Calu3 (cell line): Measurements from ENCODE around the gene CYP4Z1. TPM values are rescaled to one million over a fixed set of nuclear protein-coding genes. Genes with fewer than 3 reads are reported as not detected.
"Not testable (repeated sequence)": the region's sequence is repeated elsewhere in the genome, so short reads cannot be mapped to it uniquely, and the experiment has no call there.

ENCODE experiments used
- BruUV-seq: library from RNA; stranded (reverse); fragments of 400-500 nt; replicated peaks from 2 replicates; lab custom pipeline; 2021; lab: Mats Ljungman, UMichigan
- CTCF ChIA-PET: fragments of 300-600 bp; sonication (Branson Sonifier 250); formaldehyde crosslinking; loops from one replicate; lab custom pipeline; 2022; ENCODE audit warnings: antibody characterized with exemption; lab: Charles Lee
- DNase-seq: peaks from one replicate; pipeline ENCODE4 v3.0.0; 2022
- H3K27ac Mint-ChIP-seq: one replicate; pipeline ENCODE4 v1.8.0; 2022; ENCODE audit warnings: mixed read lengths; ENCODE audit not compliant: unreplicated experiment
- H3K27me3 Mint-ChIP-seq: one replicate; pipeline ENCODE4 v1.8.0; 2022; ENCODE audit warnings: mixed read lengths; ENCODE audit not compliant: unreplicated experiment
- H3K36me3 Mint-ChIP-seq: one replicate; pipeline ENCODE4 v1.8.0; 2022; ENCODE audit warnings: mild to moderate bottlenecking, moderate library complexity, mixed read lengths; ENCODE audit not compliant: insufficient read depth, unreplicated experiment
- H3K4me1 Mint-ChIP-seq: one replicate; pipeline ENCODE4 v1.8.0; 2022; ENCODE audit warnings: mild to moderate bottlenecking, low read depth, mixed read lengths; ENCODE audit not compliant: unreplicated experiment
- H3K4me3 Mint-ChIP-seq: one replicate; pipeline ENCODE4 v1.8.0; 2022; ENCODE audit warnings: mild to moderate bottlenecking, low read depth, moderate library complexity, mixed read lengths; ENCODE audit not compliant: unreplicated experiment
- H3K9me3 Mint-ChIP-seq: one replicate; pipeline ENCODE4 v1.8.0; 2022; ENCODE audit warnings: low read depth, mixed read lengths; ENCODE audit not compliant: unreplicated experiment
- CTCF ChIP-seq: fragments of 200-600 bp; IDR thresholded peaks from one replicate; pipeline ENCODE4 v1.8.0; 2022; ENCODE audit warnings: antibody characterized with exemption; ENCODE audit not compliant: unreplicated experiment
- intact Hi-C: fragments of 100-400 bp; cut with micrococcal nuclease; formaldehyde crosslinking; loops from one replicate; pipeline ENCODE4 v1.10.0; 2022; ENCODE audit not compliant: unreplicated experiment
- total RNA-seq: library from RNA; stranded (reverse); gene quantifications from 2 replicates; pipeline ENCODE4 v1.2.3, GENCODE V29; 2022

Gene CYP4Z1
- total RNA-seq, 1 experiment from 2014 or later: not detected

DNA sequence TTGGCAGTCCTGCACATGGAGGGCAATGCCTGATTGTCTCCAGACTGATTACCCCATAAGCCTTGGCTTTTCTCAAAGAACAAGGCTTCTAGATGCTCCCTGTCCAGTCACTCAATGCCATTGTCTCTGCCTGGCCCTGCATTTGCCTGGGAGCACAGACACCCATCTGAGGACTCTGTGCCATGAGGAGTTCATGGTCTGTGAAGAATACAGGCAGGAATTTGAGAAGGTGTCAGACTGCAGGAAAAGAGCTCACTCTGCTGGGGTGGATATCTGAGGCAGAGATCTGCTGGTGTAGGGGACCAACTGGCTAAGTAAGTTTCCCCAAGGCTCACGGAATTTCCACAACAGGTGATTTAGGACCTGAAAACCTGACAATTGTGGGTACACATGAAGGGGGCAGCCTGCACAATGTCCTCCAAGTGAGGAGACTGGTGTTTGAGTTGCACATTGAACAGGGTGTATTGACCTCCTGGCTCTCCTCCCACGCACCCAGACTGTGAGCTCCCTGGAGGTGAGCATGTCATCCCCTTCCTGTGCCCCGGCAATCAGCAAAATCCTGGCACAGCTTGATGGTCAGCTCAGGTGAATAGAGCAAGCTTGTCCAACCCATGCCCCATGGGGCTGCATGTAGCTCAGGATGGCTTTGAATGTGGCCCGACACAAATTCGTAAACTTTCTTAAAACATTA lies 71.0 kb downstream of the CYP4Z1 start:
- no peak for DNase-seq
- Mint-ChIP-seq H3K27me3 (peaks cover 37% of the 10 kb centered on the region), H3K27ac (no peak overlapping the region), H3K4me3 (no peak overlapping the region), H3K4me1 (no peaks in the 10 kb centered on the region), H3K36me3 (no peaks in the 10 kb centered on the region), H3K9me3 (no peaks in the 10 kb centered on the region)
- CTCF ChIA-PET: no interaction called here
- TF ChIP-seq CTCF: no peak
- intact Hi-C loops: no loop called here
- BruUV-seq: no TSS peak

- CTCF ChIA-PET, H3K27ac Mint-ChIP-seq, BruUV-seq, intact Hi-C loops, H3K4me3 Mint-ChIP-seq, DNase-seq, H3K36me3 Mint-ChIP-seq, H3K4me1 Mint-ChIP-seq, H3K9me3 Mint-ChIP-seq: not testable (repeated sequence)
- peaks cover 37% of the 10 kb centered on the region for H3K27me3 Mint-ChIP-seq
Observed at GRCh38 chr1:47140358-47140757, 73.3 kb downstream of the CYP4Z1 start.

GRCh38 chr1:47143654-47144053 lies 76.6 kb downstream of the CYP4Z1 start:
- BruUV-seq, CTCF ChIA-PET, H3K9me3 Mint-ChIP-seq, H3K27ac Mint-ChIP-seq, H3K4me3 Mint-ChIP-seq, H3K4me1 Mint-ChIP-seq, intact Hi-C loops, H3K36me3 Mint-ChIP-seq: not testable (repeated sequence)
- H3K27me3 Mint-ChIP-seq: peaks cover 49% of the 10 kb centered on the region
- peak; percentile 8 for DNase-seq

DNA sequence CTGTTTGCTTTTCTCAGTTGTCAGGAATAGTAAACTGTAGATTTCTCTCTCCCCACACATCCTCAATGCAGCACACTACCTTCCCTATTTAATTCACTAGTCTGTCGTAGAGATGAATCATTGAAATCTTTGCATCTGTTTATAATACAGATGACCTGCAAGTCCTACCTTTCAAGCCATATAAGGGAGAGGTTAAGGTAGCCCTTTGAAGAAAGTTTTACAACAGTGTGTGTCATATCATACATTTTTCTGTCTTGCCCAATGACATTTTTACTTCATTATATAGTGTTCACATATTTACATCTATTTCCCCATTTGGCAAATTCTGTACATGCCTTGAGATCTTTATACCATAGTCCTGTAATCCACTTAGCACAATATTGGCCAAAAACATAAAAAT lies 79.5 kb downstream of the CYP4Z1 start:
- H3K27me3 Mint-ChIP-seq: peaks cover 56% of the 10 kb centered on the region
- H3K9me3 Mint-ChIP-seq, BruUV-seq, H3K27ac Mint-ChIP-seq, H3K4me1 Mint-ChIP-seq, DNase-seq, H3K36me3 Mint-ChIP-seq, CTCF ChIA-PET, H3K4me3 Mint-ChIP-seq: not testable (repeated sequence)
- intact Hi-C loops: loop anchor here (5.0 kb wide), 1 partner anchor 219 kb away; no protein-coding TSS in a partner anchor

- CTCF ChIA-PET: no interaction called here
- no peaks in the 10 kb centered on the region for H3K9me3 Mint-ChIP-seq
- no peak for DNase-seq
- no peak overlapping the region for H3K4me3 Mint-ChIP-seq
- no TSS peak for BruUV-seq
- intact Hi-C loops: loop anchor here (5.0 kb wide), 1 partner anchor 220 kb away; no protein-coding TSS in a partner anchor
- no peak overlapping the region for H3K27ac Mint-ChIP-seq
- H3K36me3 Mint-ChIP-seq: no peaks in the 10 kb centered on the region
- no peaks in the 10 kb centered on the region for H3K4me1 Mint-ChIP-seq
- TF ChIP-seq CTCF: no peak
- peaks cover 56% of the 10 kb centered on the region for H3K27me3 Mint-ChIP-seq
Observed at GRCh38 chr1:47147047-47147785, 80.2 kb downstream of the CYP4Z1 start.

DNA sequence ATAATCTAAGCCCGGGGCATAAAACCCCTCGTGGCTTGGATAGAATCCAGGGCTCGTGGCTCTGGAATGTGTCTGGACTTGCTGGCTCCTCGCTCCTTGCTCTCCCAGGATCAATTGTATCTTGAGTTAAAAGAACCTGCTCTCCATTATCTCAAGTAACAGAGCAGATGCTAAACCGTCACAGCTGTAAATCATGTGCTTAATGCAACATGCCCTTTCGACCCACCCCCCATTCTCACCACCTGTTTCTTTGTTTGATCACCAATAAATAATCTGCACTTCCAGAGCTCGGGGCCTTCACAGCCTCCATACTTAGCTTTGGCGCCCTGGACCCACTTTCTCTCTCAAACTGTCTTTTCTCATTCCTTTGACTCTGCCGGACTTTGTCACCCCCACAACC lies 82.1 kb downstream of the CYP4Z1 start:
- not testable (repeated sequence) for BruUV-seq, H3K4me3 Mint-ChIP-seq, H3K27ac Mint-ChIP-seq, DNase-seq, H3K9me3 Mint-ChIP-seq, H3K4me1 Mint-ChIP-seq, H3K36me3 Mint-ChIP-seq
- H3K27me3 Mint-ChIP-seq: peaks cover 60% of the 10 kb centered on the region
- intact Hi-C loops: loop anchor here (5.0 kb wide), 1 partner anchor 222 kb away; no protein-coding TSS in a partner anchor
- CTCF ChIA-PET: interaction anchor here (1.1 kb wide), 1 partner anchor 219 kb away, joined by 4 read pairs; no protein-coding TSS in a partner anchor

- BruUV-seq, CTCF ChIA-PET, H3K36me3 Mint-ChIP-seq, H3K27ac Mint-ChIP-seq, H3K9me3 Mint-ChIP-seq, H3K4me3 Mint-ChIP-seq, DNase-seq, H3K4me1 Mint-ChIP-seq, intact Hi-C loops: not testable (repeated sequence)
- H3K27me3 Mint-ChIP-seq: peaks cover 34% of the 10 kb centered on the region
Observed at GRCh38 chr1:47156457-47156856, 89.4 kb downstream of the CYP4Z1 start.

GRCh38 chr1:47157957-47158356 lies 90.9 kb downstream of the CYP4Z1 start:
- H3K4me3 Mint-ChIP-seq, CTCF ChIA-PET, H3K9me3 Mint-ChIP-seq, BruUV-seq, H3K27ac Mint-ChIP-seq, intact Hi-C loops, H3K4me1 Mint-ChIP-seq, DNase-seq, H3K36me3 Mint-ChIP-seq: not testable (repeated sequence)
- H3K27me3 Mint-ChIP-seq: peaks cover 22% of the 10 kb centered on the region
